GM18868 (cell line): ENCODE data around the gene ADGRA1.

Experiments
- ATAC-seq: cut with Tn5 transposase; IDR thresholded peaks from one replicate; pipeline ENCODE4 v1.9.1; 2021; ENCODE audit warnings: mild to moderate bottlenecking, moderate library complexity; ENCODE audit not compliant: unreplicated experiment

Gene ADGRA1

GRCh38 chr10:133094286-133094685 is 6.6 kb downstream of the ADGRA1 start:
- ATAC-seq = no peak

- ATAC-seq = no peak
These were observed 7.1 kb downstream of the ADGRA1 start for GRCh38 chr10:133094866-133095265.

GRCh38 chr10:133095586-133095985 is 7.9 kb downstream of the ADGRA1 start:
- no peak for ATAC-seq

DNA sequence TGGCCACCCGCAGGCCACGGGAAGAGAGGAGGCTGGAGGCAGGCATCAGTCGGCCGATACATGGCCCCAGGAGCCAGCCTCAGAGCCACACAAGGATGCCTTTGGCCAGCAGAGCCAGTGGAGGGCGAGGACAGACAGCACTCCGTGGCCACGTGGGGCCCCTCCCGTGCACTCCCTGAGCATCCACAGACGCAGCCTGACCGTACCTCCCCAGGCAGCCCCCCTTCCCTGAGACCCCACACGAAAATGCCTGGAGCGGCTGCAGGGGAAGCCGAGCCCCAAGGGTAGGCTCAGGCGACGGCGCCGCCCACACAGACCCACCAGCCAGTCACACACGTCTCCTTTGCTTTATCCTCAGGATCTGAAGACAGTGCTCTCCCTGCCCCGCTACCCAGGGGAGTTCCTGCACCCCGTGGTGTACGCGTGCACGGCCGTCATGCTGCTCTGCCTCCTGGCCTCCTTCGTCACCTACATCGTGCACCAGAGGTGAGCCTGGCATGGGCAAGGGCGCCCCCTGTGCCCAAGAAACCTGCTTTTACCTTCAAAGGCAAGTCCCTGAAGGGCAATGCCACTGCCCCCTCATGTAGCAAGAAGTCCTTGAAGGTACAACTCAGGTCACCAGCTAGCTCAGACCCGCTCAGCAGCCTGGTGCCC is 9.0 kb downstream of the ADGRA1 start:
- no peak for ATAC-seq

GRCh38 chr10:133097418-133097817 is 9.7 kb downstream of the ADGRA1 start:
- ATAC-seq = no peak

DNA sequence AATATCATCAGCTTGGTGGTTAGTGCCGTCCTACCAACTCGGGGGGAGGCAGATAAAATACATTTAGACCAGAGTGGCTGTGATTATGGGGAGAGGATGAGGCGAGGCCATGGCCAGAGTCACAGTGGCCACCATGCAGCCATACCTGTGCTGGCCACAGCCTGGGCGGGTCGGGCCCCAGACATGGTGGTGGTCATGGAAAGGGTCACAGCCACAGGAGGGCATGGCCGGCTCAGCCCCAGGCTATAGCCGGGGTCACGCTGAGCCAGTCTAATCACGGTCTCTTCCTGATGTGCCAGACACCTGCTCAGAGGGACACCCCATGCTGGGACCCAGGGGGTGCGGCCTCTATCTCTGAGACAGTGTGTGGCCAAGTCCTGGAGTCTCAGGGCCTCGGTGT is 10.2 kb downstream of the ADGRA1 start:
- no peak for ATAC-seq

- no peak for ATAC-seq
These were observed 10.9 kb downstream of the ADGRA1 start for GRCh38 chr10:133098426-133099124.

GRCh38 chr10:133099571-133099970 is 11.8 kb downstream of the ADGRA1 start:
- no peak for ATAC-seq

- ATAC-seq = no peak
These were observed 12.5 kb downstream of the ADGRA1 start for GRCh38 chr10:133100186-133100585.

DNA sequence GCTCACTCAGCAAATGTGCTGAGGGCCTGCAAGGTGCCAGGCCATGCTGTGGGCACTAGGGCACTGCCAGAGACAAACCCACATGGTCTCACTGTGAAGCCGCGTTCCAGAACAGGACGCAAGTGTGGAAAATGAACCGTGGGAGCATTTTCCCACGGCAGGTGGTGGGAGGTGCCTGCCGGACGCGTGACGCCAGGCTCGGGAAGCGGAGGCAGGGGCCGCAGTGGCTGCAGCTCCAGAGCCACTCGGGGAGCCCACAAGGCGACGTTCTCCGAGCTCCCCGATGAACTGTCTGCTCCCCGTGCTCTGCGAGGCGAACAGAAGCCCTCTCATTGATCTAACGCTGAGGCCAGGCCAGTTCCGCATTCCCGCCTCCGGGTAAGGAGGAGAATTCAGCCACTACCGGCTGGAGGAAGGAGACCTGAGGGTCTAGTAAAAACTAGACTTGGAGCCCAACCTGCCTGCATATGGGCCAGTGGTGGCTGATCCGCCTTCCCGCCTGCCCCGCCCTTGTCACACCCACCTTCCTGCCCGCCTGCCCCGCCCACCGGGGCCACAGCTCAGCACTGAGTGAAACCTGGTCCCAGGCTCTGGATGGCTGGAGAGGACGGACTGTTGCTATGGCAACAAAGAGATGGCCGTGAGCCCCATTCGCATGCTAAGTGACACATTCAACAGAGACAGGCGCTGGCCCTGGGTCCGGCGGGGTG is 13.1 kb downstream of the ADGRA1 start:
- ATAC-seq = no peak

- ATAC-seq = no peak
These were observed 13.7 kb downstream of the ADGRA1 start for GRCh38 chr10:133101416-133101810.

- ATAC-seq = no peak
These were observed 14.8 kb downstream of the ADGRA1 start for GRCh38 chr10:133102415-133103095.

- no peak for ATAC-seq
These were observed 15.7 kb downstream of the ADGRA1 start for GRCh38 chr10:133103311-133103910.

- ATAC-seq = no peak
These were observed 16.6 kb downstream of the ADGRA1 start for GRCh38 chr10:133104068-133104962.

DNA sequence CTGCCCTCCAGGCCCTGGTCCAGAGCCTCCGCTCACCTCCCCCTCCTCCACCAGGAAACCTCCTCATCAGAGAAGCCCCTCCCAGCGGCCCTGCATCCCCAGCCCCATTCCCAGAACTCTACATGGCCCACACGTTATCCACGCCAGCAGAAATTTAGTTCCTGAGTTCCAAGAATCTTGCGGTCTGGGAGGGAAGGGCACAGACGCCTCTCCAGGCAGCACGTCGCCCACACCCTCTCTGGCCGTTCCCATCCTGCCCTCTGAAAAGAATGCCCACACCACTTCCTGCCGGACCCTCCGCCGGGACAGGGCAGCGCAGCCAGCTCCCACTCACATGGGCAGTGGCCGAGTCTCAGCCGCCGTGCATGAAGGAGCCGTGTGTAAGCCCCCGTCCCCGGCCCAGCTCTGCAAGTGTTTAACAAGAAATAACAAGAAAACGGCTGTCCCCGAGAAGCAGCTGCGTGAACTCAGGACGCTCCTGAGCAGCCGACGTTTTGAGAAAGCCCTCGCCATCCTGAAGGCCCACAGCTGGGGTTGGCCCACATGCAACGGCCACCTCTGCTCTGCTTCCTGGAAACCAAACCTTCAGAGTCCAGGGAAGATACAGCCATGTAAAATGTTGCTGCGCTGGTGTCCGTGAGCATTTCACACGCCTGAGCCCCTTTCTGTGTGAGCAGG is 17.4 kb downstream of the ADGRA1 start:
- ATAC-seq = no peak

DNA sequence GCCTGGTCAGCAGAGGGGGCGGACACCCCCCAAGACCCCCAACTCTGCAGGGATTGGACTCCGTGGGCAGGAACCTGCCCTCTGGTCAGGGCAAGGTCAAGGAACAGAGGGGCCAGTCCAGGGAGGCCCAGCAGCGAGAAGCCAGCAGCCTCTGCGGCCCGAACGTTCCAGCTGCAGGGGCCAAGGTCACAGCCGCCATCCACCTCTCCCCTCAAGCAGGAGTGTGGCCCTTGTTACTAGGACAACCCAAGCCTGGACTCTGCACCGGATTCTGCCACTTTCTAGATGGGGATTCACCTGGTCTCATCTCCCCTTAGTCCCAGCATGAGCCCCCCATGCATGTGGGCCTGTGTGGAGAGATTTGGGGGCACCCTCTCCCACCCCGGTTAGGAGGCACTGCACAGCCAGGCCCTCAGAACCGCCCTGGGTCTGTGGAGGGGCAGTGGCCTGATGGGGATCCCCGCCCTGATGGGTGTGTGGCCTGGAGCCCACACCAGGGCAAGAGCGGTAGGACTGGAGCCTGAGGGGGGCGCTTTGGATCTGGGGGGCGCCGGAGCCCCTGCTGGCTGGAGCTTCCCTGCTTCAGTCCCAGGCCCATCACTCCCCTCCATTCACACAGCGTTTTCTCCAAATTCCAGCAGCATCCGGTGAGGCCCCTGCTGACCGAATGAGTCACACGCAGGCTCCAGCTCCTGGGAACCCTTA is 18.1 kb downstream of the ADGRA1 start:
- ATAC-seq = no peak

GRCh38 chr10:133106516-133106915 is 18.8 kb downstream of the ADGRA1 start:
- no peak for ATAC-seq

DNA sequence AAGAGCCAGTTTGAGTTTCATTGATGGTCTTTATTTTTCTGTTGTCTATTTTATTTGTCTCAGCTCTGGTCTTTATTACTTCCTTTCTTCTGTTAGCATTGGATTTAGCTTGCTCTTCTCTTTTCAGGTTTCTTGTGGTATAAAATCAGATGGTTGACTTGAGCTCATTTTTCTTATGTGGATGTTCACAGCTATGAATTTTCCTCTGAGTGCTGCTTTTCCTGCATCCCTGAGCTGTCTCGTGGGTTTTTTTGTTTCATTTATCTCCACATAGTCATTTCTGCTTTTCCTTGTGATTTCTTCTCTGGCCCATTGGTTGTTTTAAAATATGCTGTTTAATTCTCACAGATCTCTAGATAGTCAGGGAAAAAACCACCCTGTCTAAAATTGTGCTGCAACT is 19.7 kb downstream of the ADGRA1 start:
- no peak for ATAC-seq

- no peak for ATAC-seq
These were observed 22.0 kb downstream of the ADGRA1 start for GRCh38 chr10:133109711-133110110.
